IMR-90 (cell line): ENCODE results near the gene DNAJC27. TPM values are rescaled to one million over a fixed set of nuclear protein-coding genes. Genes with fewer than 3 reads are reported as not detected.

Experiments
- ATAC-seq: fragments of 200-7000 bp; cut with Tn5 transposase; 2 replicates; pipeline ENCODE4 v1.9.1; 2020; ENCODE audit warnings: low read depth, mild to moderate bottlenecking, moderate library complexity
- BruUV-seq: library from RNA; stranded (reverse); fragments of 400-500 nt; replicated peaks from 2 replicates; lab custom pipeline; 2021; lab: Mats Ljungman, UMichigan
- CTCF ChIA-PET: fragments of 300-600 bp; formaldehyde crosslinking; extraction: SDS; loops from one replicate; lab custom pipeline; 2021; ENCODE audit warnings: antibody characterized with exemption; lab: Yijun Ruan, JAX
- POLR2A ChIA-PET: fragments of 300-600 bp; sonication (Branson Sonifier 250); formaldehyde crosslinking; loops from one replicate; lab custom pipeline; 2022; ENCODE audit warnings: antibody characterized with exemption; ENCODE audit not compliant: unreplicated experiment; lab: Charles Lee
- DNase-seq: peaks from one replicate; pipeline ENCODE4 v3.0.0; 2013
- H2AFZ ChIP-seq: replicated peaks from 2 replicates; pipeline ENCODE3; 2013; ENCODE audit warnings: low read length, mild to moderate bottlenecking; ENCODE audit not compliant: poor library complexity
- H2AK5ac ChIP-seq: 2 replicates; pipeline ENCODE4 v1.6.1; 2013; ENCODE audit warnings: low read depth, low read length, inconsistent platforms
- H2AK9ac ChIP-seq: replicated peaks from 2 replicates; pipeline ENCODE3; 2013; ENCODE audit warnings: mild to moderate bottlenecking, low read depth, low read length, moderate library complexity; ENCODE audit not compliant: poor library complexity
- H2BK120ac ChIP-seq: 2 replicates; pipeline ENCODE4 v1.6.1; 2013; ENCODE audit warnings: low read depth, low read length, inconsistent platforms
- H2BK15ac ChIP-seq: 3 replicates; pipeline ENCODE4 v1.6.1; 2013; ENCODE audit warnings: low read depth, low read length, inconsistent platforms
- H2BK20ac ChIP-seq: 2 replicates; pipeline ENCODE4 v1.6.1; 2013; ENCODE audit warnings: low read depth, mild to moderate bottlenecking, inconsistent platforms, low read length, moderate library complexity
- H2BK5ac ChIP-seq: 2 replicates; pipeline ENCODE4 v1.6.1; 2013; ENCODE audit warnings: mild to moderate bottlenecking, low read depth, low read length, inconsistent platforms; ENCODE audit not compliant: poor library complexity, severe bottlenecking
- H3K14ac ChIP-seq: replicated peaks from 2 replicates; pipeline ENCODE4 v1.6.1; 2013; ENCODE audit warnings: low read depth, low read length, inconsistent platforms
- H3K18ac ChIP-seq: 2 replicates; pipeline ENCODE4 v1.6.1; 2013; ENCODE audit warnings: low read depth, low read length, control low read depth
- H3K23ac ChIP-seq: 2 replicates; pipeline ENCODE4 v1.6.1; 2013; ENCODE audit warnings: low read depth, low read length, inconsistent platforms
- H3K27ac ChIP-seq: 2 replicates; pipeline ENCODE4 v1.5.1; 2013; ENCODE audit warnings: mild to moderate bottlenecking, control low read depth, low read length; ENCODE audit not compliant: insufficient read depth
- H3K27me3 ChIP-seq: 2 replicates; pipeline ENCODE4 v1.6.1; 2013; ENCODE audit warnings: low read length; ENCODE audit not compliant: control insufficient read depth, insufficient read depth
- H3K36me3 ChIP-seq: 2 replicates; pipeline ENCODE4 v1.6.1; 2013; ENCODE audit warnings: low read length, mixed read lengths; ENCODE audit not compliant: control insufficient read depth, insufficient read depth
- H3K4ac ChIP-seq: 2 replicates; pipeline ENCODE4 v1.6.1; 2013; ENCODE audit warnings: low read depth, low read length, inconsistent platforms
- H3K4me1 ChIP-seq: 2 replicates; pipeline ENCODE4 v1.6.1; 2013; ENCODE audit warnings: low read length, mixed read lengths; ENCODE audit not compliant: control insufficient read depth, insufficient read depth
- H3K4me2 ChIP-seq: 2 replicates; pipeline ENCODE4 v1.6.1; 2013; ENCODE audit warnings: low read depth, mild to moderate bottlenecking, control low read depth, low read length, moderate library complexity
- H3K4me3 ChIP-seq: 2 replicates; pipeline ENCODE4 v1.5.1; 2013; ENCODE audit warnings: low read depth, mild to moderate bottlenecking, control low read depth, low read length, moderate library complexity; ENCODE audit not compliant: insufficient read depth
- H3K56ac ChIP-seq: 2 replicates; pipeline ENCODE4 v1.6.1; 2013; ENCODE audit warnings: low read length, inconsistent platforms; ENCODE audit not compliant: insufficient read depth; ENCODE audit errors: extremely low read depth
- H3K79me1 ChIP-seq, 2 experiments: 2 replicates each; pipeline ENCODE4 v1.6.1; 2013; ENCODE audit warnings: low read length in 2 of 2, inconsistent platforms in 1 of 2, low read depth in 1 of 2
- H3K9ac ChIP-seq: 2 replicates; pipeline ENCODE4 v1.6.1; 2013; ENCODE audit warnings: low read depth, low read length, control low read depth
- H3K9me1 ChIP-seq: 2 replicates; pipeline ENCODE4 v1.6.1; 2013; ENCODE audit warnings: low read length, inconsistent platforms; ENCODE audit not compliant: insufficient read depth
- H3K9me3 ChIP-seq: 2 replicates; pipeline ENCODE4 v1.6.1; 2013; ENCODE audit warnings: low read length; ENCODE audit not compliant: control insufficient read depth, insufficient read depth
- H4K20me1 ChIP-seq: 2 replicates; pipeline ENCODE4 v1.6.1; 2013; ENCODE audit warnings: low read length, inconsistent platforms; ENCODE audit not compliant: insufficient read depth
- H4K5ac ChIP-seq: 2 replicates; pipeline ENCODE4 v1.6.1; 2013; ENCODE audit warnings: mild to moderate bottlenecking, low read depth, low read length, control low read depth
- H4K8ac ChIP-seq, 2 experiments: 2 replicates each; pipeline ENCODE4 v1.6.1; 2013; ENCODE audit warnings: low read depth in 2 of 2, low read length in 2 of 2, control low read depth in 1 of 2, inconsistent platforms in 1 of 2
- H4K91ac ChIP-seq: 2 replicates; pipeline ENCODE4 v1.6.1; 2013; ENCODE audit warnings: low read depth, low read length, inconsistent platforms; ENCODE audit not compliant: insufficient read depth
- CEBPB ChIP-seq: IDR thresholded peaks from 2 replicates; pipeline ENCODE4 v1.6.1; 2012; ENCODE audit warnings: low read depth, low read length, improper control_type of control experiment
- SMC3 ChIP-seq: fragments of 150-350 bp; IDR thresholded peaks from 2 replicates; pipeline ENCODE4 v1.6.1; 2016; ENCODE audit warnings: low read depth, mild to moderate bottlenecking, antibody characterized with exemption, low read length, moderate library complexity
- WGBS, 2 experiments: methylation state at CpG; one replicate each; pipeline versions ENCODE4 v1.1.5 to v1.1.7; 2013; ENCODE audit warnings: missing lambda C conversion rate in 2 of 2; ENCODE audit not compliant: insufficient read length in 1 of 2; ENCODE audit errors: extremely low coverage in 2 of 2; 5-methylcytosine and 5-hydroxymethylcytosine counted together
- dilution Hi-C: fragments of 300-500 bp; cut with HindIII; formaldehyde crosslinking; loops from one replicate; pipeline ENCODE4 v1.14.3; 2018; ENCODE audit warnings: low sequenced_read_pairs; ENCODE audit not compliant: unreplicated experiment
- in situ Hi-C: fragments of 300-500 bp; cut with MboI; formaldehyde crosslinking; loops from 3 replicates; pipeline ENCODE4 v1.14.3; 2019; ENCODE audit warnings: low sequenced_read_pairs, inconsistent platforms, mixed read lengths
- intact Hi-C: fragments of 100-400 bp; cut with micrococcal nuclease; formaldehyde crosslinking; loops from 2 replicates; pipeline ENCODE4 v1.10.0; 2022
- polyA plus RNA-seq, 3 experiments: library from polyadenylated mRNA; depleted of rRNA; stranded (reverse); fragments of >200 nt; gene quantifications; 2 replicates each; pipeline ENCODE4 v1.2.3, GENCODE V29; 2012; ENCODE audit warnings: low replicate concordance in 1 of 3
- total RNA-seq: library from RNA; depleted of rRNA; stranded (reverse); fragments of >200 nt; gene quantifications from 2 replicates; pipeline ENCODE4 v1.2.3, GENCODE V29; 2012

Gene DNAJC27
- total and polyA plus RNA-seq, 2 of the 4 experiments (the other 2 are of a cell fraction), result 1.6 to 2.0 TPM

DNA sequence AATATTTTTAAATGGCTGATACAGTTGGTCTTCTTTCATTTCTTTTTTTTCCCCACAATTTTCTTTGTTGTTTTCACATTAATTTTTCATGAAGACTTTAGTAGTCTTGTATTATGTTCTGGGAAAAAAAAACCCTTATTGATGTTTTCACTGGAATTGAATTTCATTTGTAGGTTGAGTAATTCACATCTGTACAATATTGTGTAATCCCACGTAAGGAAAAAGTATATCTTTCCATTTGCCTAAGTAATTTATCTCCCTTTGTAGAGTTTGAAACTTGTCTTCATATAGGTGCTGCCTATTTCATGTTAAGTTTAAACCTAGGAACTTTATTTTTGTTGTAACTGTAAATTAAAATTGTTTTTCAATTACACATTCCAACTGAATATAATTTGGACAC, 2.0 kb downstream of the DNAJC27 start:
- H3K18ac ChIP-seq, result no peak overlapping the region
- dilution Hi-C loops (no loop called here), intact Hi-C loops (loop anchor here (5.0 kb wide), 3 partner anchors 73 to 557 kb away; partner anchors contain the start of gene EFR3B), in situ Hi-C loops (no loop called here)
- H3K36me3 ChIP-seq, result no peaks in the 10 kb centered on the region; the same call in 1 of the 2 replicates
- ATAC-seq (no peak), DNase-seq (peak; percentile 51)
- H3K9ac ChIP-seq, result no peak overlapping the region
- no peak overlapping the region for H3K4me3 ChIP-seq
- H4K20me1 ChIP-seq, result no peaks in the 10 kb centered on the region
- H3K4me2 ChIP-seq, result no peak overlapping the region
- H2BK20ac ChIP-seq, result no peak overlapping the region
- H3K9me3 ChIP-seq, result no peaks in the 10 kb centered on the region
- no peak overlapping the region for H2BK120ac ChIP-seq
- H3K4me1 ChIP-seq, result no peaks in the 10 kb centered on the region
- ChIA-PET POLR2A (no interaction called here), CTCF (interaction anchor here (0.6 kb wide), 1 partner anchor 8 kb away, joined by 3 read pairs; no protein-coding TSS in a partner anchor)
- no peak overlapping the region for H2BK15ac ChIP-seq
- no peak overlapping the region for H2AK9ac ChIP-seq
- no peak overlapping the region for H2BK5ac ChIP-seq
- H3K27me3 ChIP-seq, result no peaks in the 10 kb centered on the region
- H4K8ac ChIP-seq, result no peak overlapping the region
- H3K9me1 ChIP-seq, result 0 out of 2 replicates have a peak, but pooled peaks cover 2% of the 10 kb centered on the region
- TF ChIP-seq CEBPB (peak; percentile 74), SMC3 (no peak)
- no peak overlapping the region for H3K23ac ChIP-seq
- no peak overlapping the region for H3K4ac ChIP-seq
- no TSS peak for BruUV-seq
- no peak overlapping the region for H2AK5ac ChIP-seq
- WGBS, 2 experiments, result no CpG with 5 or more reads among the region's 1 CpG
- peaks cover 14 to 29% of the 10 kb centered on the region in 2 experiments; a peak in 3 of 4 replicates for H3K79me1 ChIP-seq
- no peak overlapping the region for H4K91ac ChIP-seq
- no peak overlapping the region for H3K56ac ChIP-seq
- H4K5ac ChIP-seq, result no peak overlapping the region
- H2AFZ ChIP-seq, result no peak overlapping the region
- H3K14ac ChIP-seq, result no peak overlapping the region
- no peak overlapping the region for H3K27ac ChIP-seq
